Endothelial cell of umbilical vein (primary cell): ENCODE measurements around the gene VGLL3. TPM values are rescaled to one million over a fixed set of nuclear protein-coding genes. Genes with fewer than 3 reads are reported as not detected.

Experiments used
- BruUV-seq: library from RNA; stranded (reverse); fragments of 400-500 nt; replicated peaks from 2 replicates; lab custom pipeline; 2021; lab: Mats Ljungman, UMichigan
- CTCF ChIA-PET: fragments of 300-600, 350-600 bp; sonication (Branson Sonifier 250); formaldehyde crosslinking; loops from one replicate; lab custom pipeline; 2021; ENCODE audit warnings: antibody characterized with exemption, inconsistent platforms; lab: Charles Lee
- POLR2A ChIA-PET: fragments of 300-600, 350-600 bp; sonication (Branson Sonifier 250); formaldehyde crosslinking; loops from one replicate; lab custom pipeline; 2021; ENCODE audit warnings: antibody characterized with exemption, inconsistent platforms; lab: Charles Lee
- DNase-seq: peaks from one replicate; pipeline ENCODE4 v3.0.0-alpha.2; 2011; ENCODE audit warnings: low read depth, low spot score
- FAIRE-seq: peaks from 2 replicates; lab custom pipeline; 2011; peaks lifted over from hg19 to GRCh38; lab: Jason Lieb, UNC
- H2AFZ ChIP-seq: 2 replicates; pipeline ENCODE4 v1.6.0; 2012; ENCODE audit warnings: low read depth, low read length, control low read depth, inconsistent platforms
- H3K27ac ChIP-seq: 2 replicates; pipeline ENCODE4 v1.5.1; 2011; ENCODE audit warnings: low read depth, mild to moderate bottlenecking, control low read depth, low read length, moderate library complexity; ENCODE audit not compliant: insufficient read depth
- H3K27me3 ChIP-seq, 2 experiments: 2 replicates each; pipeline versions ENCODE4 v1.6.0 to v1.6.1; 2011; ENCODE audit warnings: low read length in 2 of 2, mixed read lengths in 1 of 2; ENCODE audit not compliant: control insufficient read depth in 2 of 2, insufficient read depth in 2 of 2
- H3K36me3 ChIP-seq, 2 experiments: 2 replicates in 1 of 2; 3 replicates in 1 of 2; pipeline ENCODE4 v1.5.1; 2011; ENCODE audit warnings: low read length in 2 of 2, mild to moderate bottlenecking in 1 of 2, moderate library complexity in 1 of 2; ENCODE audit not compliant: control insufficient read depth in 2 of 2, insufficient read depth in 2 of 2; ENCODE audit errors: extremely low read depth in 1 of 2
- H3K4me1 ChIP-seq: 3 replicates; pipeline ENCODE4 v1.5.1; 2011; ENCODE audit warnings: mild to moderate bottlenecking, low read length; ENCODE audit not compliant: control insufficient read depth, insufficient read depth; ENCODE audit errors: extremely low read depth
- H3K4me2 ChIP-seq: 2 replicates; pipeline ENCODE4 v1.6.1; 2011; ENCODE audit warnings: low read length, control low read depth, mixed read lengths; ENCODE audit not compliant: insufficient read depth
- H3K4me3 ChIP-seq, 3 experiments: fragments of 200-600 bp in 1 of 3; sonication (generic), shearing (Covaris generic) in 1 of 3; replicated peaks in 1 of 3; 2 replicates each; pipeline ENCODE4 v1.5.1; 2011 to 2016; ENCODE audit warnings: control low read depth in 3 of 3, low read length in 3 of 3, mild to moderate bottlenecking in 2 of 3, inconsistent platforms in 1 of 3, low read depth in 1 of 3, moderate library complexity in 1 of 3; ENCODE audit not compliant: insufficient read depth in 1 of 3
- H3K79me2 ChIP-seq: 2 replicates; pipeline ENCODE4 v1.6.0; 2012; ENCODE audit warnings: low read length, inconsistent platforms; ENCODE audit not compliant: control insufficient read depth, insufficient read depth
- H3K9ac ChIP-seq: replicated peaks from 2 replicates; pipeline ENCODE3; 2011; ENCODE audit warnings: low read length, control low read depth; ENCODE audit not compliant: insufficient read depth; ENCODE audit errors: extremely low read depth
- H3K9me1 ChIP-seq: replicated peaks from 3 replicates; pipeline ENCODE4 v1.6.0; 2011; ENCODE audit warnings: mild to moderate bottlenecking, low read length; ENCODE audit not compliant: control insufficient read depth, insufficient read depth; ENCODE audit errors: extremely low read depth
- H3K9me3 ChIP-seq: replicated peaks from 2 replicates; pipeline ENCODE4 v1.5.1; 2012; ENCODE audit warnings: low read length, inconsistent platforms; ENCODE audit not compliant: control insufficient read depth, insufficient read depth
- H4K20me1 ChIP-seq: replicated peaks from 2 replicates; pipeline ENCODE3; 2011; ENCODE audit warnings: mild to moderate bottlenecking, low read length; ENCODE audit not compliant: control insufficient read depth, insufficient read depth; ENCODE audit errors: extremely low read depth
- EZH2 ChIP-seq: IDR thresholded peaks from 2 replicates; pipeline ENCODE4 v1.6.1; 2012; ENCODE audit warnings: borderline replicate concordance, low read depth, mild to moderate bottlenecking, moderate library complexity, low read length, inconsistent platforms; ENCODE audit not compliant: severe bottlenecking
- FOS ChIP-seq: IDR thresholded peaks from 2 replicates; pipeline ENCODE4 v1.6.1; 2011; ENCODE audit warnings: mild to moderate bottlenecking, low read length, moderate library complexity, borderline replicate concordance; ENCODE audit not compliant: insufficient read depth
- GATA2 ChIP-seq: IDR thresholded peaks from 2 replicates; pipeline ENCODE4 v1.7.0; 2011; ENCODE audit warnings: low read depth, mild to moderate bottlenecking, moderate library complexity, mixed read lengths, low read length; ENCODE audit not compliant: insufficient read length, insufficient read depth
- JUN ChIP-seq: IDR thresholded peaks from 2 replicates; pipeline ENCODE4 v1.6.1; 2011; ENCODE audit warnings: borderline replicate concordance, low read depth; ENCODE audit not compliant: insufficient read length, insufficient read depth
- MYC ChIP-seq: IDR thresholded peaks from one replicate; pipeline ENCODE4 v1.6.1; 2011; ENCODE audit warnings: mild to moderate bottlenecking, low read depth, low read length
- POLR2A ChIP-seq: IDR thresholded peaks from 2 replicates; pipeline ENCODE4 v1.6.1; 2012; ENCODE audit warnings: low read depth, mild to moderate bottlenecking, control low read depth, low read length
- POLR2AphosphoS5 ChIP-seq: IDR thresholded peaks from 2 replicates; pipeline ENCODE4 v1.6.1; 2012; ENCODE audit warnings: low read depth, mild to moderate bottlenecking, control low read depth, low read length, moderate library complexity; ENCODE audit not compliant: insufficient read depth
- dilution Hi-C: fragments of 300-500 bp; cut with MboI; formaldehyde crosslinking; loops from one replicate; pipeline ENCODE4 v1.15.0; 2019; ENCODE audit warnings: low sequenced_read_pairs; ENCODE audit not compliant: extremely low pct_ligation_motif_present
- intact Hi-C: fragments of 100-400 bp; cut with micrococcal nuclease; formaldehyde crosslinking; loops from one replicate; pipeline ENCODE4 v1.10.0; 2022
- polyA plus RNA-seq, 4 experiments: library from polyadenylated mRNA; depleted of rRNA in 3 of 4; stranded (reverse) in 3 of 4; unstranded in 1 of 4; fragments of >200 nt; gene quantifications; 2 replicates each; pipeline versions ENCODE4 v1.2.1 to v1.2.3, GENCODE V29; 2011 to 2012; ENCODE audit warnings: missing spikeins in 1 of 4
- total RNA-seq: library from RNA; stranded (reverse); gene quantifications from 2 replicates; pipeline ENCODE4 v1.2.3, GENCODE V29; 2021
- TF ChIP-seq, protein P1 (sequence below), 2 donors: IDR thresholded peaks; 1 replicate in 1 of 2; 2 replicates in 1 of 2; pipeline ENCODE4 v1.5.1; 2011; ENCODE audit warnings: low read length in 2 of 2, mild to moderate bottlenecking in 2 of 2, moderate library complexity in 2 of 2, control low read depth in 1 of 2, inconsistent platforms in 1 of 2, low read depth in 1 of 2; ENCODE audit not compliant: insufficient read depth in 1 of 2; ENCODE audit errors: extremely low read depth in 1 of 2
- TF ChIP-seq, protein P2 (sequence below): IDR thresholded peaks from 2 replicates; pipeline ENCODE4 v1.6.1; 2011; ENCODE audit not compliant: insufficient read depth, insufficient read length

The VGLL3 gene
- total and polyA plus RNA-seq, 2 donors (not counting 3 experiments of a cell fraction or from before 2014, with no cell fraction given): 4.2 to 12.0 TPM

DNA sequence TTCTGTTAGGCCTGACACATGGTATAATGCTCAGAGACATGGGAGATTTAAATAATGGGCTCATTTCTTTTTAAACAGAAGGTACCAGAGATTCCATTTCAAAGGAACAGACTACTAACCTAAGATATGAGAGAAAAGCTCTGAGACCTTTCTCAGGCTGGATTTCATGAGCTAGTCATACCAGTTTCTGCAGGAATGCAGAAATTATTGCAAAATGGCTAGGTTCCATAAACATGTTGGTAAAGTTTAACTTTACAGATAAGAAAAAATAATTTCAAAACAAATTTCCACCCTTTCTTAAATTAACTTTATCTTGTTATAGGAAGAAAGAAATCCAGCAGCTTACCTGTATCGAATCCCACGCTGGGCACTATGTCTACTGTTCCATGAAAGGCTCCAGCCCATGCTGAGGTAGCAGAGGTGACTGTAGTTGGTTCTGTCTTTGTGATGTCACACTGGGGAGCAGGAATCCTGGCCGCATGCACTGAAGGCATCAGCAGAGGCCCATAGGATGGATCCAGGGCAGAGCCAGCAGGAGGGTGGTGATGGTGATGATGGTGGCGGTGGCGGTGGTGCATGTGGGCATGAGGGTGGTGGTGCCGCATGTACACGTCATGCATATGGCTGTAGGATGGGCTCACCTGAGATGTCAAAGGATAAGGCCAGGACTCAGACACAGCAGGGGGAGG, 22.6 kb downstream of the VGLL3 start:
- Histone ChIP-seq H4K20me1 (no peaks in the 10 kb centered on the region), H3K9me1 (no peaks in the 10 kb centered on the region), H2AFZ (no peak overlapping the region), H3K9ac (no peak overlapping the region), H3K4me2 (no peak overlapping the region), H3K27ac (no peak overlapping the region), H3K36me3 (no peaks in the 10 kb centered on the region), H3K4me3 (no peak overlapping the region), H3K27me3 (no peaks in the 10 kb centered on the region), H3K9me3 (no peaks in the 10 kb centered on the region), H3K79me2 (no peaks in the 10 kb centered on the region), H3K4me1 (no peaks in the 10 kb centered on the region)
- no peak for FAIRE-seq
- ChIA-PET POLR2A (no interaction called here), CTCF (interaction anchor here (0.9 to 2.1 kb wide), 5 partner anchors 9 to 199 kb away, joined by 3 to 15 read pairs (median 3); no protein-coding TSS in a partner anchor)
- TF ChIP-seq FOS (no peak), POLR2AphosphoS5 (no peak), JUN (no peak), MYC (no peak), GATA2 (no peak), EZH2 (no peak), POLR2A (no peak)
- TF ChIP-seq, protein P1, sequence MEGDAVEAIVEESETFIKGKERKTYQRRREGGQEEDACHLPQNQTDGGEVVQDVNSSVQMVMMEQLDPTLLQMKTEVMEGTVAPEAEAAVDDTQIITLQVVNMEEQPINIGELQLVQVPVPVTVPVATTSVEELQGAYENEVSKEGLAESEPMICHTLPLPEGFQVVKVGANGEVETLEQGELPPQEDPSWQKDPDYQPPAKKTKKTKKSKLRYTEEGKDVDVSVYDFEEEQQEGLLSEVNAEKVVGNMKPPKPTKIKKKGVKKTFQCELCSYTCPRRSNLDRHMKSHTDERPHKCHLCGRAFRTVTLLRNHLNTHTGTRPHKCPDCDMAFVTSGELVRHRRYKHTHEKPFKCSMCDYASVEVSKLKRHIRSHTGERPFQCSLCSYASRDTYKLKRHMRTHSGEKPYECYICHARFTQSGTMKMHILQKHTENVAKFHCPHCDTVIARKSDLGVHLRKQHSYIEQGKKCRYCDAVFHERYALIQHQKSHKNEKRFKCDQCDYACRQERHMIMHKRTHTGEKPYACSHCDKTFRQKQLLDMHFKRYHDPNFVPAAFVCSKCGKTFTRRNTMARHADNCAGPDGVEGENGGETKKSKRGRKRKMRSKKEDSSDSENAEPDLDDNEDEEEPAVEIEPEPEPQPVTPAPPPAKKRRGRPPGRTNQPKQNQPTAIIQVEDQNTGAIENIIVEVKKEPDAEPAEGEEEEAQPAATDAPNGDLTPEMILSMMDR (IDR thresholded peaks at IDR 0.05; ENCODE audit: extremely low read depth in 1 of 2, insufficient read depth in 1 of 2, low read depth in 1 of 2, low read length in 2 of 2): no peak
- TF ChIP-seq, protein P2, sequence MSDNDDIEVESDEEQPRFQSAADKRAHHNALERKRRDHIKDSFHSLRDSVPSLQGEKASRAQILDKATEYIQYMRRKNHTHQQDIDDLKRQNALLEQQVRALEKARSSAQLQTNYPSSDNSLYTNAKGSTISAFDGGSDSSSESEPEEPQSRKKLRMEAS: no peak
- dilution Hi-C loops: no loop called here
- no peak for DNase-seq
- intact Hi-C loops: no loop called here
- BruUV-seq: no TSS peak
